NCI-H2107 (cell line): ENCODE measurements around the gene KRT78.
"Not testable (repeated sequence)": the region's sequence is repeated elsewhere in the genome, so short reads cannot be mapped to it uniquely, and the experiment has no call there.

Experiments
- DNase-seq: peaks from one replicate; lab custom pipeline; 2025; lab: John Stamatoyannopoulos, UW

KRT78 gene

DNA sequence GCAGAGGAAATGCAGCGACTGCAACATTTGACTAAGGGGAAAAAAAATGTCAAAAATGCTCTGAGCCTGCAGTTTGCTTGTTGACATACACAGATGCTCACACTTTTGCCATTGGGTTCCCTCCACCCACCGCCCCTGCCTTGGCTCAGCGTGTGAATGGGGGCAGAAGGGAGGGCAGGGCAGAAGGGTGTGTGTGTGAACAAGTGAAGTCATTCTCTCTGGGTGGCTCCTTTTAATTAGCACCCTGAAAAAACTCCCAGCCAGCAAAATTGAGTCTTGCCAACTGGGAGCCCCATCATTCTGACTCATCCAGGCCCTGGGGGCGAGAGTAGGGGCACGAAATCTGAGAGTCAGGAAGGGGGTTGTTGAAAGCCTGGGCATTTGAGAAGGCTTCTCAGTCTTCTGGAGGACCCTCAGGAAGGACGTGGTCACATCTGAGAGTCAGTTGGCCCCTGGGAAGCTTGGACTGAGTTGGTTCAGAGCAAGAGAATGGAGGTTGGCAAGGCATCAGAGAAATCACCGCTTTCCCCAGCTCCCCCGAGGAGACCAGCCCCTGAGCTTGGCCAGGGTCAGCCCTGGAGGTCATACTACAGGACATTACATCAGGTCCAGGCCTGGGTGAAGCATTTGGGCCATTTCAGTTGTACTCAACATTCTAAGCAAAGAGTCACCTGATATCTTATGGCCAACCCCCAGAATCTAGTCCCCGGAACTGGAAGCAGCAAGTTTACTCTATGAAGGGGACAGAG is 22.7 kb upstream of the KRT78 start:
- no peak for DNase-seq

DNA sequence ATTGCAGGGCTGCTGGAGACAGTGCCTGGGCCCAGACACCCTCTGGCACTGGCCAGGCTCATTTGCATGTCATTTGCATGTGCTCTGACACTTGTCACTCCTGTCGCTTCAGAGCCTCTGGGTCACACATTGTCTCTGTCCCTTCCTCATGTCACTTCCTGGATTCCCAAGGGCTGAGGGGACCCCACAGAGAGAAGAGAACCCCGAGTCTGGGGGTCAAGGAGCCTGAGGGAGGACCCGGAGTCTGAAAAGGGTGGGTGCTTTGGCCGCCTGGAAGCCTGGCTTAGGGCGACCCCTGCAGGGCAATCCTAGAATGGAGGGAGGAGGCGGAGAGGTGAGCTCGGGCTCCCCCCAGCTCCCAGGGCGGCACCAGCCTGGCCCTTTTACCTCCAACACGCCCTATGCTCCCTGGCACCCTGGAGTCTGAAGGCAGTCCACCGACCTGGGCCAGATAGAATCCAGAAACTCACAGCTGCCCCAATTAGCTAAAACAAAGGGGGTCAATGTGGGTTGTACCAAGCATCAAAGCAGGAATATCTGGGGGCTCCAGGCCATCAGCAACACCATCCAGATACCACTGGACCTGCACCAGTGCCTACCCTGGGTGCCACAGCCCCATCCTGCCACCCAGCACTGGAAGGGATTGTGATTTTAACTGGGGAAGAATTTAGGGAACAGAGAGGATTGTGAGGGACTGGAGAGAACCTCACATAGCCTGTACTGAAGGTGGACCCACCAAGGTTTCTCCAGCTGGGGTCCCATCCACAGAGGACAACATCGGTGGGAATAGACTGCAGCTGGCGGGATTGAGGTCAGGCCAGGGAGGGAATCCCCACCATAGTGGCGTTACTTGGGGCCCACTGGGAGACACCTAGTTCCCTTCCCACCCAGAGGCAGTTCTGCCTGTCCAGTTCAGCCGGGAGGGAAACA is 21.8 kb upstream of the KRT78 start:
- DNase-seq = peak; percentile 58

DNA sequence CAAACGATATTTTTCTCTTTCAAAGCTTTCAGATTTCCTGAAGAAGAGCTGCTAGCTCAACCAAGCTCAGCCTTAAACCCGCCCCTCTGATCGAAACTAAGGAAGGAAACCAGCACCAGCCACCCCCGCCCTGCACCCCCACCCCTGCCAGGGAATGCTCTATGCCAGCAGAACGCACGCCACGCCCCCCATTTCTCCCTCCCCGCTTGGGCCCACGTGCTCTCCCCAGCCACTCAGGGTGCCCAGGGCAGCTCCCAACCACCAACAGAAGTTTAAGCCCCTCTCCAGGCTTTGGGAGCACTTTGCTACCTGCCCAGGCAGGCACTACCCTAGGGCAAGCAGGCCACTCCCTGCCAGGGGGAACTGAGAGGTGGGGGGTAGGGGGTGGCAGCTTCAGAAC is 18.8 kb upstream of the KRT78 start:
- DNase-seq = no peak

DNA sequence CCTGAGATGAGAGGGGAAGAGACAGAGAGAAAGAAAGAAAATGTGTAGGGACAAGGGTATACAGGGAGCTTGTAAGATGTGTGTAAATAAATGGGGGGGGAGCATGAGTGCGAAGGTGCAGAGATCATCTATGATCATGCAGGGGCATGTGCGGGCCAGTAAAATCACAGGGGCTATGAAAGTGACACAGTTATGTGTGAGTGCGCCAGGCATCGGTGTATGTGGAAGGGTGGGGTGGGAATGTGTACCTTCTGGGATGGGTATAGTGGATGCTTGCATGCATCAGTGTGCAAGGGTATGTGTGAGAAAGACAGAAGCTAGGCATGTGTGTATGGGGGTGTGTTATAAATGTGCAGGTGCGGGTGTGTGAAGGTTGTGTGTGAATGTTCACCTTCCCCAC is 18.4 kb upstream of the KRT78 start:
- DNase-seq = no peak

DNA sequence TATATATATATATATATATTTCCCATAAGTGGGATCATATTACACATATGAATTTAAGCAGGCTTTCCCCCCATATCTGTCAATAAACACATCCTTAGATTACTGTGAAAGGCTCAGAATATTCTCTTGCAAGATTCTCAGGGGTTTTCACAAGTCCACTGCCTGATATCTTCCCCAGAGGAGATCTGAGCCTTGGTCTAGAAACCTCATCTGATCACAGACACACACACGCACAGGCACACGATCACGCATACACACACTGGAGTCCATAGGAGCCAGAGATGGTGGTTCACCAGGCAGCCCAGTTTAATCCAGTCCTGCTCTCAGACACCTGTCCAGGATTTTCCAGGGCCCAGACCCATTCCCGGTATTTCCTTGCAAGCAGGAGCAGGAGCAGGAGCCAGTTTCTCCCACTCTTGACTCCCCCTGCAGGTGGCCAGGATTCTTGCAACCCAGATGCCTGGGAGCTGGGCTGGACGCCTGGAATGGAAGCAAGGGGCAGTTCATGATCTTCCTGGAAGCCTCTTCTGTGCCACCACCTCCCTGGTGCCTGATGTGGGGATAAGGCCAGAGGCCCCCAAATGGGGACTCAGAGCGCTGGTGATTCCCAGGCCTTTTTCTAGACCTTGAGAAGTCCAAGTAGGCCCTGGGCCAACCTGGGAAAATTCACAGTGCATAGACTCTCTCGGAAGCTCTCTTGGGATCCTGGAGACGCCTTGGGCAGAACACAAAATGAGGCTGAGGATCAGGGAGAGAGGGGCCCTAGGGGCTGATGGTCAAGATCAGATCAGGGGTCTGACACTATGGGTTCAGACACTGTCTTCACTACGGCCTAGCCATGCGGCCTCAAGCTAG is 16.5 kb upstream of the KRT78 start:
- DNase-seq = peak; percentile 68

DNA sequence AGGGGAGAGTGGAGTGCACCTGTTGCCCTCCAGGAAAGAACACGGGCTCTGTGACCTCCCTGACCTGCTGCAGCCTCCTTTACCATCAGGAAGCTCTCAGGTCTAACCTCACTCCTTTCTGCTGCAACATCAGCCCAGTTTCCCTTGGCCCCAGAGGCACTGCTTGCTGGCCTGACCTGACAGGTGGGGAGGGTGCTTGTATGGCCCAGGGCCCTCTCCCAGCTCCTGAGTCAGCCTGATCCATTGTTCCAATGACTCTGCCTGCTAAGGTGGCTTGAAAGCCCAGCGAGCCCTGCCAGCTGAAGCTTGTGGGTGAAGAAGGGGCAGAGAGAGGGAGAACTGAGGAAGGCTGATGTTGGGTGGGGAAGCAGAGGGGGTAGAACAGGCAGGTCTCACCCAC is 13.2 kb upstream of the KRT78 start:
- DNase-seq = no peak

DNA sequence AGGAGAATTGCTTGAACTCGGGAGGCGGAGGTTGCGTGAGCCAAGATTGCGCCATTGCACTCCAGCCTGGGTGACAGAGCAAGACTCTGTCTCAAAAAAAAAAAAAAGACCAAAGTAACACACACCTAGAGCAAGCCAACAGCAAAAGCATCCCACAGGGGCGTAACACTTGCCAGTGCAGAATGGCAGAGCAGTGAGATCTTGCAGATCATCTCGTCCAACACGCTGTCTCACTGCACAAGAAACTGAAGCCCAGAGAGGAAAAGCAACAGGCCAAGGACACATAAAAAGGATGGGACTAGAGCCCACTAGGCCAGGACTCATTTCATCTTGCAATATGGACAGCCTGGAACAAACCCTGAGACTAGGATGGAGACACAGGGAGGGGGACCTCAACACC is 12.7 kb upstream of the KRT78 start:
- DNase-seq = no peak

DNA sequence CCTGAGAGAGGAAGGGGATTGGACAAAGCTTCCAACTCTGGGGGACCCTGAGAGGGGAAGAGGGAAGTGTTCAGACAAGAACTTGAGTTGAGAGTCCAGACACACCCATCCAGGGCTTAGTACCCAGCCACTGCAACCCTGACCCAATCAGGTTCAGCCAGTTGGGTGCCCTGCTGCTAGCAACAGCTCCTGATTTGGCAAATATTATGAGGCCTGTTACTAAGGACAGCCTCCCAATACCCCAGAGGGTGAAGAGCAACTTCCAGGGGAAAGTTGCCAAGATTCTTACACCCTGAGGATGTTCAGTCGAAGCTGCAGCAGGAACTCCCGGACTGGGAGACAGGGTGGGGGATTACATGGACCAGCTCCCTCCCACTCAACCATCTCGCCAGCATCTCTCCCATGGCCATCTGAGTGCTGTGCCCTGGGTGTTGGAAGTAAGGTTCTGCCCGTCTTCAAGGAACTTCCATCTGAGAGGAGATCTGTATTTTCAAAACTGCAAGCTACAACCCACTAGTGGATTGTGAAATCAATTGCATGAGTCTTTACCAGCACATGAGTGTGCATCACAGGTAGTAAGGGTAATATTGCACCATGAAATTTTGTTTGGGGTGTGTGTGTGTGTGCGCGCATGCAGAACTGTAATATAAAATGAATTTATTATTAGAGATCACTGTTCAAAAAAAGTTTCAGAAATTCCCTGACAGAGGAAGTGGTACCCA is 11.5 kb upstream of the KRT78 start:
- DNase-seq = no peak

DNA sequence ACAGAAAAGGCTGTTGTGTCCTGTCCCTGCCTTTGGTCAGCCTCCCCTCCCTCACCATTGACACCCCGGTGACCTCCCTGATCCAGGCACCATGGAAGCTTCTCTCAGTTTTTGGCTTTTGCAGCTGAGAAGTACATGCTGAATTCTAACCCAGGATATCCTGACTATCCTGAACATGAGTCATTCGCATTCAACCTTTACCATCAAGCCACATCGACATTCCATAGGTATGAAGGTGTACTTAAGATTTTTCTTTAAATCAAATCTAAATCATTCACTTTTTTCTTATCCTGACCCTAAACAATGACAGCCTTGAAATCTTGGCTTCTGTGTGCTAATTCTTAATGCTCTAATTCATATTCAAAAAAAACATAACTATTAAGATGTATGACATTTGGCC is 8.7 kb upstream of the KRT78 start:
- no peak for DNase-seq

DNA sequence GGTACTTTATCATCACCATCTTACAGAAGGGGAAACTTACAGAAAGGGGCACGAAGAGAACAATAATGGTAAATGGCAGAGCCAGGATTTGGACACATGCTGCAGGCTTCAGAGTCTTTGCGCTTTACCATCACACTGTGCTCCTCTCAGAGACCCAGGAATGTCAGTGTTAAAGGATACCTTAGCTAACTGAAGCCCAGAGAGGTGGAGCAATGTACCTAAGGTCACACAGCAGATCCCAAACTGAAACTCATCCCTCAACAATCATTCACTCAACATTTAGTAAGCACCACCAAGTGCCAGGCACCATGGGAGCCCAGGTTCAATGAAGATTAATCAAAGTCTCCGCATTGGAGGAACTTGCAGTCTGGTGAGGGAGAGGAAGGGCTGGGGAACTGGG is 8.0 kb upstream of the KRT78 start:
- DNase-seq = no peak

DNA sequence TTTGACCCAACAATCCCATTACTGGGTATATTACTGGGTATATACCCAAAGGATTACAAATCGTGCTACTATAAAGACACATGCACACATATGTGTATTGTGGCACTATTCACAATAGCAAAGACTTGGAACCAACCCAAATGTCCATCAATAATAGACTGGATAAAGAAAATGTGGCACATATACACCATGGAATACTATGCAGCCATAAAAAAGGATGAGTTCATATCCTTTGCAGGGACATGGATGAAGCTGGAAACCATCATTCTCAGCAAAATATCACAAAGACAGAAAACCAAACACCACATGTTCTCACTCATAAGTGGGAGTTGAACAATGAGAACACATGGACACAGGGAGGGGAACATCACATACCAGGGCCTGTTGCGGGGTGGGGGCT is 7.3 kb upstream of the KRT78 start:
- DNase-seq = not testable (repeated sequence)

DNA sequence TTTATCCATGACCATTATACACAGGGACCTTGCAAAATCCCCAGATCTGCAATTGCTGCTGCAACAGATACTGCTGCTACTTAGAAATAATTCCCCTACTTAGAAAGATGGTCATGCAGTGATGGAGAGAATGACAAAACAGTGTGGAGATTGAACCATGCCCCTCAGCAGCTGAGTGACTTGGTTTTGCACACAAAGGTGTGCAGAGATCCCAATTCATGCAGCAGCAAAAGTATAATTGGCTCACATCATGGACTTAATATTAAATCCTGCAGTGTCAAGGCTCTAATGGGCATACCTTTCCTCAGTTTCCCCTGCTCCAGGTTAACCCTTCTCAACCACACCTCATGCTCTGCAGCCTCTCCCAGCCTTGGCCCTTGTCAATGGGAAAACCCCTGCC is 3.0 kb upstream of the KRT78 start:
- no peak for DNase-seq

DNA sequence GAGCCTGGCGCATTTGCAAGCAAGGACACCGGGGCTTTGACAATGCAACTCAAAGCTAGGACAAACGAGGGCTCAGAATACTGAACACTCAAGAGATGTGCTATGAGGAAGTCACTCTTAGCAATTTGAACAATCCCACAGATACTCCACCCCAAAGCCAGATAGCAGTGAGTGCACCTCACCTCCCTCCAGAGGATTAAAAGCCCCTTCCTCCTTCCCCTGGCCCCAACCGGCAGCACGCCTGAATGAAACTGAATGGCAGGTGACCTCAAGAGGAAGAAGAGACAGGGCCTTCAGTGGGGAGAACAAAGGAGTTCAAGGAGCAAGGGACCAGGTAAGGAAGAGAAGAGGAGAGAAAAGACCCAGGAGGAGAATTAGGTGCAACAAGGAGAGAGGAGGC is 1.9 kb upstream of the KRT78 start:
- no peak for DNase-seq

DNA sequence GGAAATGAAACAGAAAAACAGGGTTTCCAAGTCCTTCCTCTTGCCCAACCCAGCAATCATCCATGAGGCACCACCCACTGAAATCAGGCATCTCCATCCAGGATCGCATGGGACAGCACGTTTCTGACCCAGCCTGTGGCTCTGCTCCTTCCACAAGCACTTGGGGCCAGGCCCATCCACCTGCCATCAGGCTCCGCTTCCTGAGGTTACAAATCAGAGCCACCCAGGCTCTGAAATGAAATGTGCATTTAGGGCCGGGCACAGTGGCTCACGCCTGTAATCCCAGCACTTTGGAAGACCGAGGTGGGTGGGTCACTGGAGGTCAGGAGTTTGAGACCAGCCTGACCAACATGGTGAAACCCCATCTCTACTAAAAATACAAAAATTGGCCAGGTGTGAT is 717 bp upstream of the KRT78 start:
- no peak for DNase-seq

DNA sequence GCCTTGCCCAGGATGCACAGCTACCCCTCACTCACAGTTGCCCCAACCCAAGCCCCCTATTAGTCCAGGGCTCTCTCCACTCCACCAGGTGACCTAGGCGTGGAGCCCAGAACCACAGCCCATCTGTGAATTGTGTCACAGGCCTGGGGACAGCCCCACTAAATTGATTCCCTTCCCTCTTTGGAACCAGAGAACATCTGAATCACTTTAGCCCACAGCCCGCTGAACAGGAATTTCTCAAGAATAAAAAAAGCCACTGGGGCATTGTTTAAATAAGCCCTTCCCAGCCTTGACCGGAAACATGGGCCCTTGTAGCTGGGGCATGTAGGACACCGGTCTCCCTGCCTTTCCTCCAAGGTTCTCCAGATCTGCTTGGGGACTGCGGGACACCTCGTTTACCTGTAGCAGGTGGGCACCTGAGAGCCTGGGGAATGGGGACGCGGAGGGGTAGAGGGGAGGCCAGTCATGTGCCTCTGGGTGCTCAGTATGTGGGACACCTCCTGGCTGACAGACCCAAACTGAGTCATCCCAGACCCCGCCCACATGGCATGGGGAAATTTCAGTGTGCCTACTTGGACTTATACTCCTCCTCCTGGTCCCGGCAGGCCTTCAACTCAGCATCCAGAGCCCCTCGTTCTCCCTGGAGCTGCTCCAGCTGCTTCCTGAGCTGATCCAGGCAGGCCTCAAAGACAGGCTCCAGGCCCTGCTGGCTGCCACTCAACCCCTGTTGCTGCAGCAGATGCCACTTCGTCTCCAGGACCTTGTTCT is 1.3 kb downstream of the KRT78 start:
- no peak for DNase-seq

DNA sequence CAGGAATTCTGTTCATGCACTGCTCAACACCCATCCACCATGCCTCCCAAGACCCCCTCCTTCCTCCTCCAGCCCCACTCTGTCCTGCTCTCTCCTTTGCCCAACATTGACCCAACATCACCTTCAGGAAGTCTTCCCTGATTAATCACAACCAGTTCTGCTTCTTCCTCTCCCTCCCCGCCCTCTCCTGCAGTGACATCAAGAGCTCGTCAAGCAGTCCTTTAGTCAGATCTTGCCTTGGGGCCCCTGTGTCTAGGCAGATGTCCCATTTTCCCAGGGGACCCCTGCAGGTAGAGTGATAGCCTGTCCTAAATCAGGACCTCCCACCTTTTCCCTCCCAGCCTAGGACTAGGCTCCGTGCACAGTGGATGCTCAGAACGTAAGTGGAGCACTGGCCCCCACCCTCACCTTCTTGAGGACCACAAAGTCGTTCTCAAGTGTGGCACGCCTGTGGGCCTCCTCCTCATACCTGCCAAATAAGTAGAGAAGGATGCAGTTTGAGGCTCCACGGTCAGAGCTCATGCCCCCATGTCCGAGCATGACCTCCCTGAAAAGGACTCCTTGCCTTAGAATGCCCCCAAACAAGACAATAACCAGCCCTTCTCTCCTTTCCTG is 2.3 kb downstream of the KRT78 start:
- DNase-seq = no peak

DNA sequence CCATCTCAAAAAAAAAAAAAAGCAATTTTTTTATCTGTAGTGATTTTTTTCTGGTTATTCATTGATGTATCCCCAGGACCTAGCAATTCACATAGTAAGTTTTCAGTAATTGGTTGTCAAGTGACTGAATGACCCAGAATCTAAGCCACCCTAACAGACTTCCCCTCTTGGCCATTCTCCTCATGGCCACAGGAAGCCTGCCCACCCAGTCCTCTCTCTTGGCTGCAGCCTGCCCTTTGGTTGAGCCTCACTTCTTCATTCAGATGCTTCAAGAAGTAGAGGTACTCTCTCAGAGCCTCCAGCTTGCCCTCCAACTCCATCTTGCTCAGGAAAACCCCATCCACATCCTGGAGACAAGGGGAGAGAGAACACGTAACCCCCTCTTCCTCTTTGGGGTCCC is 2.8 kb downstream of the KRT78 start:
- no peak for DNase-seq

DNA sequence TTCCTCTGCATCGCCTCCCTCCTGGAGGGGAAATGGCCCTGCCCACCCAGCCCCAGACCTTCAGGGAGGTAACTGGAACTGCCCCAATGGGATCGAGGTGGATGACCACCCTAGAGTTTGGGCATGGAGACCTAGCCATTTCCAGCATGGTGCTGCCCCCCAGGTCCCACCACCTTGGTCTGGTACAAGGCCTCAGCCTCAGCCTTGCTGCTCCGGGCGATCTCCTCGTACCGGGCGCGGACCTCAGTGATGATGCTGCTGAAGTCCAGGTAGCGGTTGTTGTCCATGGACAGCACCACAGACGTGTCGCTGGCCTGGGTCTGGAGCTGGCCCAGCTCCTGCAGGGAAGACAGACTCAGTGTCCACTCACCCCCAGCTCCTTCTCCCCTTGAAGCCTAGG is 4.4 kb downstream of the KRT78 start:
- no peak for DNase-seq

DNA sequence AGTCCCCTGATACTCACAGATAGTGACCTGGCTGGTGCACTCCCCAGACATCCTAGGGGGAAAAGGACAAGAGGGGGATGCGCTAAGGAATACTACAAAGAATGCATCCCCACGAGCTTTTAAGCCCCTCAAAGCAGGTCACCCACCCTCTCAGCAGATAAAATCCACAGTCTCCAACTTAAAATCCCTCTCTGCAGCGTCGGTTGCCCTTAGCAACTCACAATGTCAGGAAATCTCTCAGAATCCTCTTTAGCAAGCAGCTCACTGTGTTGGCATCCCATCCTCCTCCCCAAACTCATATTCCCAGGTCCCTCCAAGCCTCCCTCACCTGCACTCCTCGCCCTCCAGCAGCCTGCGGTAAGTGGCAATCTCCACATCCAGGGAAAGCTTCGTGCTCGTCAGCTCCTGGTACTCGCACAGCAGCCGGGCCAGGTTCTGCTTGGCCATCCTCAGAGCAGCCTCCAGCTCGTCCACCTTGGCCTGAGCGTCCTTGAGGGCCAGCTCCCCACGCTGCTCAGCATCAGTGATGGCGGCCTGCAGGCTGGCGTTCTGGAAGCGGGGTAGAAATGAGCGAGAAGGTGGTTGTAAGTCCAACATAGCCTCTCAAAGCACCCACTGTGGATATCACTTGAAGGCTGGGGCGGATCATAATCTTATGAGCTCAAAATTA is 9.2 kb downstream of the KRT78 start:
- no peak for DNase-seq
